ENCODE data around the gene LRP8. TPM values are rescaled to one million over a fixed set of nuclear protein-coding genes. Genes with fewer than 3 reads are reported as not detected.

Gene LRP8
- polyA plus RNA-seq, 2 of the 4 experiments (the other 2 are of a cell fraction), result 32.6 to 46.1 TPM

DNA sequence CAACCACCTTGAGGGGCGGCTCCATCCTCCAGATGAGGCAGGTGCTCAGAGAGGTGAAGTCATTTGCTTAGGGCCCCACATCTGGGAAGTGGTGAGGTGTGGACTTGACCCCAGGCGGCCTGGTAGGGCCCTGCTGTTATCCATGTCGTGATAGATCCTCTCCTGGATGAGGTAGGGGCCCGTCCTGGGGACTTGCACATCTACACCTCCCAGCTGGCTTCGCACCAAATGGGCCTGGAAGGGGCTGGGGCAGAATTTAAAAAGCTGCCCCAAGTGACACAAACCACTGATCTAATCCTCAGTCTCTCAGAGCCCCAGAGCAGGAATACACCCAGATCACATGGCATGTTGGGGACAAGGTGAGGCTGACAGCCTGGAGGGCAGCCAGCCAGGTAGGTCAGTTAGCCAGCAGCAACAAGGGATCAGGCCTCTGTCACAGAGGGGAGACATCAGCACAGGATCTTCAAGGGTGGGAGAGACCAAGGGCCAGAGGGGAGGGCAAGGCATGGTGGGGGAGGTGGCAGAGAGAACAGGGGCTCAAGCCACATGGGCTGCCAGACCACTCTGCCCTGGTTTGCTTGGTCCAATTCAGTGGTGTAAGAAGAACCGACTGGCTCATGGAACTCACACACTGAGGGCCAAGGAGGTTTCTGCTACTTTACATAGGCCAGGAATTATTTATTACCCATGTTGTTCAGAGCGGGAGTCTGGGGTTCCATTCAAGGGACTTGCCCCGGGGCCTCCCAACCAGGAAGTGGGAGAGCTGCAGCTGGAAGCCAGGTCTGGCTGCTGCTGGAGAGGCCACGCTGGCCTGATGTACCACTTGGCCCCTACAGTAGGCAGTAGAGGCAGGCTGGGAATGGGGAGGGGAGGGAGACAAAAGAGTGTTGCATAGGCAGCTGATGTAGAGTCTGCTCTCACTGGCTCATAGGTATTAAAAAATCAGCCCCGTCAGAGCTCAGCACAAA is 12.1 kb downstream of the LRP8 start:
- Histone ChIP-seq H3K27ac (no peak overlapping the region), H3K9me3 (no peaks in the 10 kb centered on the region), H3K4me2 (no peak overlapping the region), H3K4me3 (no peak overlapping the region), H3K4me1 (no peaks in the 10 kb centered on the region)
- ChIA-PET CTCF (interaction anchor here (0.9 kb wide), 1 partner anchor 34 kb away, joined by 3 read pairs; no protein-coding TSS in a partner anchor), POLR2A (interaction anchor here (1.2 kb wide), 1 partner anchor 11 kb away, joined by 3 read pairs; no protein-coding TSS in a partner anchor)
- WGBS (ENCODE audit: missing lambda C conversion rate), result 90% methylated on average over 6 of the region's 10 CpGs
- TF ChIP-seq SMC3 (IDR thresholded peaks at IDR 0.05), result no peak
- TF ChIP-seq, protein P1, sequence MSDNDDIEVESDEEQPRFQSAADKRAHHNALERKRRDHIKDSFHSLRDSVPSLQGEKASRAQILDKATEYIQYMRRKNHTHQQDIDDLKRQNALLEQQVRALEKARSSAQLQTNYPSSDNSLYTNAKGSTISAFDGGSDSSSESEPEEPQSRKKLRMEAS (IDR thresholded peaks at IDR 0.05), result no peak
- TF ChIP-seq NR3C1 (IDR thresholded peaks at IDR 0.05), result no peak
- TF ChIP-seq SREBF2 (IDR thresholded peaks at IDR 0.05), result no peak
- TF ChIP-seq CEBPB (IDR thresholded peaks at IDR 0.05), result no peak
- TF ChIP-seq, protein P2, sequence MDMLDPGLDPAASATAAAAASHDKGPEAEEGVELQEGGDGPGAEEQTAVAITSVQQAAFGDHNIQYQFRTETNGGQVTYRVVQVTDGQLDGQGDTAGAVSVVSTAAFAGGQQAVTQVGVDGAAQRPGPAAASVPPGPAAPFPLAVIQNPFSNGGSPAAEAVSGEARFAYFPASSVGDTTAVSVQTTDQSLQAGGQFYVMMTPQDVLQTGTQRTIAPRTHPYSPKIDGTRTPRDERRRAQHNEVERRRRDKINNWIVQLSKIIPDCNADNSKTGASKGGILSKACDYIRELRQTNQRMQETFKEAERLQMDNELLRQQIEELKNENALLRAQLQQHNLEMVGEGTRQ (IDR thresholded peaks at IDR 0.05), result no peak
- TF ChIP-seq FOSB (CRISPR knock-in tag; IDR thresholded peaks at IDR 0.05), result no peak
- no peak for TF ChIP-seq CHD4 (IDR thresholded peaks at IDR 0.05; ENCODE audit: borderline replicate concordance)
- TF ChIP-seq TP53 (CRISPR knock-in tag; IDR thresholded peaks at IDR 0.05), result no peak
- no peak for TF ChIP-seq JUNB (IDR thresholded peaks at IDR 0.05)
- no peak for TF ChIP-seq EHF (CRISPR knock-in tag; IDR thresholded peaks at IDR 0.05)
- TF ChIP-seq, protein P3, sequence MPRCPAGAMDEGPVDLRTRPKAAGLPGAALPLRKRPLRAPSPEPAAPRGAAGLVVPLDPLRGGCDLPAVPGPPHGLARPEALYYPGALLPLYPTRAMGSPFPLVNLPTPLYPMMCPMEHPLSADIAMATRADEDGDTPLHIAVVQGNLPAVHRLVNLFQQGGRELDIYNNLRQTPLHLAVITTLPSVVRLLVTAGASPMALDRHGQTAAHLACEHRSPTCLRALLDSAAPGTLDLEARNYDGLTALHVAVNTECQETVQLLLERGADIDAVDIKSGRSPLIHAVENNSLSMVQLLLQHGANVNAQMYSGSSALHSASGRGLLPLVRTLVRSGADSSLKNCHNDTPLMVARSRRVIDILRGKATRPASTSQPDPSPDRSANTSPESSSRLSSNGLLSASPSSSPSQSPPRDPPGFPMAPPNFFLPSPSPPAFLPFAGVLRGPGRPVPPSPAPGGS (IDR thresholded peaks at IDR 0.05), result no peak
- no peak for TF ChIP-seq FOXS1 (CRISPR knock-in tag; IDR thresholded peaks at IDR 0.05)
- no peak for TF ChIP-seq EHMT2 (IDR thresholded peaks at IDR 0.05; ENCODE audit: low read depth)
- no peak for TF ChIP-seq CBX2 (IDR thresholded peaks at IDR 0.05; ENCODE audit: borderline replicate concordance, low read depth)
- no peak for TF ChIP-seq RCOR1 (IDR thresholded peaks at IDR 0.05; ENCODE audit: low read depth, low read length)
- TF ChIP-seq EP300 (IDR thresholded peaks at IDR 0.05), result no peak
- no peak for TF ChIP-seq RFX5 (IDR thresholded peaks at IDR 0.05)
- TF ChIP-seq ZFP36 (IDR thresholded peaks at IDR 0.05; ENCODE audit: borderline replicate concordance, partially characterized antibody), result no peak
- no peak for TF ChIP-seq HOXB13 (CRISPR knock-in tag; IDR thresholded peaks at IDR 0.05; ENCODE audit: low read depth)
- FAIRE-seq (no peak), ATAC-seq (peak; percentile 32; a peak in 4 of 6 replicates), DNase-seq (ENCODE audit: low read depth in 1 of 2, low spot score in 1 of 2) (no peak)

DNA sequence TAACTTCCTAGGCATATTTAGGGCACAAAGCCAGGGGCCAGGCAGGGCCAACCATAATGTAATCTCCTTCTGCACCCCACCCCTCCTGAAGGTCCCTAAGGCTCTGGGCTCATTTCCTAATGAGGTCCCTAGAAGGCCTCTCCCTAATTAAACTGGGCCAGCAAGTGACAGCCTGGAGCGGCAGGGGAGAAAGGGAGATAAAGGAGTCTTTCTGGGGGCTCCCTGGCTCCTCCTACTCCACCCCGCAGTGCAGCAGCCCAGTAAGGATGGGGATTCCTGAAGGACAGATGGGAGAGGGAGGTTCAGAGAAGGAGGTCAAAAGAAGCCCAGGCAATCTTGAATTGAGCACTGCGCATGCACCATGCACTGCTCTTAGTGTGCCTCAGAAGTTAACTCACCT is 12.8 kb downstream of the LRP8 start:
- Histone ChIP-seq H3K27ac (no peak overlapping the region), H3K4me3 (no peak overlapping the region), H3K4me2 (no peak overlapping the region), H3K9me3 (no peaks in the 10 kb centered on the region), H3K4me1 (no peaks in the 10 kb centered on the region)
- no peak for DNase-seq (ENCODE audit: low read depth in 1 of 2, low spot score in 1 of 2)
- ATAC-seq, result no peak
- CTCF ChIA-PET, result no interaction called here
- WGBS (ENCODE audit: missing lambda C conversion rate), result 100% methylated on average over 3 of the region's 3 CpGs
- FAIRE-seq, result no peak
- POLR2A ChIA-PET, result no interaction called here
- TF ChIP-seq ZC3H11A (IDR thresholded peaks at IDR 0.05), result no peak
- no peak for TF ChIP-seq RFX5 (IDR thresholded peaks at IDR 0.05)
- TF ChIP-seq, protein P3 (IDR thresholded peaks at IDR 0.05), result no peak
- TF ChIP-seq RARB (CRISPR knock-in tag; IDR thresholded peaks at IDR 0.05), result no peak
- TF ChIP-seq, protein P4, sequence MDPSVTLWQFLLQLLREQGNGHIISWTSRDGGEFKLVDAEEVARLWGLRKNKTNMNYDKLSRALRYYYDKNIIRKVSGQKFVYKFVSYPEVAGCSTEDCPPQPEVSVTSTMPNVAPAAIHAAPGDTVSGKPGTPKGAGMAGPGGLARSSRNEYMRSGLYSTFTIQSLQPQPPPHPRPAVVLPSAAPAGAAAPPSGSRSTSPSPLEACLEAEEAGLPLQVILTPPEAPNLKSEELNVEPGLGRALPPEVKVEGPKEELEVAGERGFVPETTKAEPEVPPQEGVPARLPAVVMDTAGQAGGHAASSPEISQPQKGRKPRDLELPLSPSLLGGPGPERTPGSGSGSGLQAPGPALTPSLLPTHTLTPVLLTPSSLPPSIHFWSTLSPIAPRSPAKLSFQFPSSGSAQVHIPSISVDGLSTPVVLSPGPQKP (IDR thresholded peaks at IDR 0.05; ENCODE audit: low read depth, low read length), result no peak
- TF ChIP-seq, protein P5, sequence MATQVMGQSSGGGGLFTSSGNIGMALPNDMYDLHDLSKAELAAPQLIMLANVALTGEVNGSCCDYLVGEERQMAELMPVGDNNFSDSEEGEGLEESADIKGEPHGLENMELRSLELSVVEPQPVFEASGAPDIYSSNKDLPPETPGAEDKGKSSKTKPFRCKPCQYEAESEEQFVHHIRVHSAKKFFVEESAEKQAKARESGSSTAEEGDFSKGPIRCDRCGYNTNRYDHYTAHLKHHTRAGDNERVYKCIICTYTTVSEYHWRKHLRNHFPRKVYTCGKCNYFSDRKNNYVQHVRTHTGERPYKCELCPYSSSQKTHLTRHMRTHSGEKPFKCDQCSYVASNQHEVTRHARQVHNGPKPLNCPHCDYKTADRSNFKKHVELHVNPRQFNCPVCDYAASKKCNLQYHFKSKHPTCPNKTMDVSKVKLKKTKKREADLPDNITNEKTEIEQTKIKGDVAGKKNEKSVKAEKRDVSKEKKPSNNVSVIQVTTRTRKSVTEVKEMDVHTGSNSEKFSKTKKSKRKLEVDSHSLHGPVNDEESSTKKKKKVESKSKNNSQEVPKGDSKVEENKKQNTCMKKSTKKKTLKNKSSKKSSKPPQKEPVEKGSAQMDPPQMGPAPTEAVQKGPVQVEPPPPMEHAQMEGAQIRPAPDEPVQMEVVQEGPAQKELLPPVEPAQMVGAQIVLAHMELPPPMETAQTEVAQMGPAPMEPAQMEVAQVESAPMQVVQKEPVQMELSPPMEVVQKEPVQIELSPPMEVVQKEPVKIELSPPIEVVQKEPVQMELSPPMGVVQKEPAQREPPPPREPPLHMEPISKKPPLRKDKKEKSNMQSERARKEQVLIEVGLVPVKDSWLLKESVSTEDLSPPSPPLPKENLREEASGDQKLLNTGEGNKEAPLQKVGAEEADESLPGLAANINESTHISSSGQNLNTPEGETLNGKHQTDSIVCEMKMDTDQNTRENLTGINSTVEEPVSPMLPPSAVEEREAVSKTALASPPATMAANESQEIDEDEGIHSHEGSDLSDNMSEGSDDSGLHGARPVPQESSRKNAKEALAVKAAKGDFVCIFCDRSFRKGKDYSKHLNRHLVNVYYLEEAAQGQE (IDR thresholded peaks at IDR 0.05), result no peak
- TF ChIP-seq MAZ (IDR thresholded peaks at IDR 0.05; ENCODE audit: borderline replicate concordance, low read depth, low read length), result no peak
- TF ChIP-seq, protein P6, sequence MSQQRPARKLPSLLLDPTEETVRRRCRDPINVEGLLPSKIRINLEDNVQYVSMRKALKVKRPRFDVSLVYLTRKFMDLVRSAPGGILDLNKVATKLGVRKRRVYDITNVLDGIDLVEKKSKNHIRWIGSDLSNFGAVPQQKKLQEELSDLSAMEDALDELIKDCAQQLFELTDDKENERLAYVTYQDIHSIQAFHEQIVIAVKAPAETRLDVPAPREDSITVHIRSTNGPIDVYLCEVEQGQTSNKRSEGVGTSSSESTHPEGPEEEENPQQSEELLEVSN (IDR thresholded peaks at IDR 0.05; ENCODE audit: borderline replicate concordance, low read depth), result no peak
- TF ChIP-seq BHLHE40 (IDR thresholded peaks at IDR 0.05; ENCODE audit: low read depth, low read length), result no peak
- no peak for TF ChIP-seq GATA3 (IDR thresholded peaks at IDR 0.05; ENCODE audit: borderline replicate concordance)
- no peak for TF ChIP-seq CHD2 (IDR thresholded peaks at IDR 0.05; ENCODE audit: low read length, partially characterized antibody)
- TF ChIP-seq EHMT2 (IDR thresholded peaks at IDR 0.05; ENCODE audit: low read depth), result no peak
